Breast epithelium (tissue), 4 donors: ENCODE results near the gene CZIB. TPM values are rescaled to one million over a fixed set of nuclear protein-coding genes. Genes with fewer than 3 reads are reported as not detected.

ENCODE experiments used
- DNase-seq, 2 donors: peaks; one replicate each; pipeline ENCODE4 v3.0.0-alpha.2; 2019; ENCODE audit warnings: low spot score in 2 of 2
- H3K27ac ChIP-seq, 2 donors: fragments of 200-600 bp; sonication (generic) in 1 of 2; one replicate each; pipeline ENCODE4 v1.5.1; 2016 to 2019; ENCODE audit warnings: mild to moderate bottlenecking in 1 of 2
- H3K27me3 ChIP-seq, 2 donors: fragments of 200-600 bp; sonication (generic) in 1 of 2; one replicate each; pipeline versions ENCODE4 v1.5.1 to v1.6.0; 2017 to 2019; ENCODE audit warnings: control low read depth in 1 of 2, mild to moderate bottlenecking in 1 of 2
- H3K36me3 ChIP-seq: fragments of 200-600 bp; one replicate; pipeline ENCODE4 v1.5.1; 2019
- H3K4me1 ChIP-seq, 2 donors: fragments of 200-600 bp; sonication (generic); one replicate each; pipeline ENCODE4 v1.5.1; 2016 to 2019; ENCODE audit warnings: control low read depth in 1 of 2
- H3K4me3 ChIP-seq, 3 donors: fragments of 200-600 bp; sonication (generic); 1 replicate in 2 of 3; 2 replicates in 1 of 3; pipeline ENCODE4 v1.5.1; 2016 to 2019; ENCODE audit warnings: mild to moderate bottlenecking in 3 of 3, moderate library complexity in 2 of 3
- H3K9me3 ChIP-seq, 2 donors: fragments of 200-600 bp; sonication (generic) in 1 of 2; one replicate each; pipeline ENCODE4 v1.5.1; 2016 to 2019; ENCODE audit warnings: control low read depth in 1 of 2
- CTCF ChIP-seq, 3 donors: fragments of 450-650 bp; IDR thresholded peaks; one replicate each; pipeline ENCODE4 v1.5.1; 2016 to 2017; ENCODE audit warnings: antibody characterized with exemption in 3 of 3, mild to moderate bottlenecking in 3 of 3, moderate library complexity in 3 of 3
- POLR2A ChIP-seq: fragments of 450-650 bp; IDR thresholded peaks from one replicate; pipeline ENCODE4 v1.6.1; 2016; ENCODE audit warnings: antibody characterized with exemption, mild to moderate bottlenecking, moderate library complexity
- POLR2AphosphoS5 ChIP-seq, 3 donors: sonication (generic); formaldehyde crosslinking; IDR thresholded peaks; one replicate each; pipeline ENCODE4 v1.6.1; 2017; ENCODE audit warnings: antibody characterized with exemption in 3 of 3
- intact Hi-C: fragments of 100-400 bp; cut with DNase I; formaldehyde crosslinking; loops from one replicate; pipeline ENCODE4 v1.15.1; 2023; ENCODE audit warnings: low total_unique reads
- total RNA-seq, 3 donors: library from RNA; depleted of rRNA; stranded (reverse); fragments of >200 nt; gene quantifications; one replicate each; pipeline ENCODE4 v1.1.0, GENCODE V29; 2016

The CZIB gene
- total RNA-seq, 3 donors from 2014 or later: 60.6 to 69.8 (median 61.3) TPM

GRCh38 chr1:53250325-53250724 is 29.9 kb upstream of the CZIB start:
- no peaks in the 10 kb centered on the region for H3K36me3 ChIP-seq
- no peak for TF ChIP-seq POLR2A
- TF ChIP-seq POLR2AphosphoS5 (IDR thresholded peaks at IDR 0.05): no peak
- no peak for TF ChIP-seq CTCF (IDR thresholded peaks at IDR 0.05)
- no peak overlapping the region for H3K4me3 ChIP-seq
- H3K27ac ChIP-seq: no peak overlapping the region
- no peaks in the 10 kb centered on the region for H3K27me3 ChIP-seq
- H3K9me3 ChIP-seq: no peaks in the 10 kb centered on the region
- no peak for DNase-seq
- no peaks in the 10 kb centered on the region for H3K4me1 ChIP-seq
- intact Hi-C loops: no loop called here

- TF ChIP-seq CTCF (IDR thresholded peaks at IDR 0.05): no peak
- no peak for TF ChIP-seq POLR2AphosphoS5 (IDR thresholded peaks at IDR 0.05)
- TF ChIP-seq POLR2A: no peak
- no peak overlapping the region for H3K27ac ChIP-seq
- no peak overlapping the region for H3K4me3 ChIP-seq
- no peaks in the 10 kb centered on the region for H3K9me3 ChIP-seq
- H3K36me3 ChIP-seq: no peaks in the 10 kb centered on the region
- no peaks in the 10 kb centered on the region for H3K27me3 ChIP-seq
- no peak for DNase-seq
- intact Hi-C loops: no loop called here
- H3K4me1 ChIP-seq: no peaks in the 10 kb centered on the region
Observed at GRCh38 chr1:53249706-53250105, 29.3 kb upstream of the CZIB start.

- H3K4me1 ChIP-seq: no peaks in the 10 kb centered on the region
- no peak overlapping the region for H3K27ac ChIP-seq
- H3K27me3 ChIP-seq: no peaks in the 10 kb centered on the region
- intact Hi-C loops: no loop called here
- no peak overlapping the region for H3K4me3 ChIP-seq
- no peaks in the 10 kb centered on the region for H3K9me3 ChIP-seq
- no peaks in the 10 kb centered on the region for H3K36me3 ChIP-seq
- TF ChIP-seq CTCF (IDR thresholded peaks at IDR 0.05): no peak
- no peak for DNase-seq
Observed at GRCh38 chr1:53246261-53247134, 26.1 kb upstream of the CZIB start.

DNA sequence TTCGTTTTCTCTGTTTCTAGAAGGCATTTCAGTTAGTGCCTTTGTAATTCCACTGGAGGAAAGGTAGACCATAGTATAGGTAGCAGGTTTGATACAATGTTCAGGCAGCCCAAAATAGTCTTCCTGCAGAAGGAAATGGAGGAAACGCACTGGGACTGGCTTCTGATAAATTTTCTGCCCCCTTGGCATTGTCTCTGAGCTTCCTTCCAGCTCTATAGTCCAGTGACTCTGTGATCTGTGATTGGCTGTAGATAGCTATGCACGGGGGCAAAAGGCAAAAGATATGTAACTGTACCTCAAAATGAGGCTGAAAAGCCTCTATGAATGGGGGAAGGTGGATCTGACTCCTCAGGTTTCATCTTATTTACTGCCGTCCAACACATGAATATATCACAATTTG is 23.7 kb upstream of the CZIB start:
- intact Hi-C loops: no loop called here
- no peaks in the 10 kb centered on the region for H3K36me3 ChIP-seq
- no peak for TF ChIP-seq POLR2AphosphoS5 (IDR thresholded peaks at IDR 0.05)
- TF ChIP-seq CTCF (IDR thresholded peaks at IDR 0.05): no peak
- TF ChIP-seq POLR2A: no peak
- no peaks in the 10 kb centered on the region for H3K27me3 ChIP-seq
- H3K4me3 ChIP-seq: no peak overlapping the region
- DNase-seq: no peak
- H3K4me1 ChIP-seq: no peaks in the 10 kb centered on the region
- no peak overlapping the region for H3K27ac ChIP-seq
- H3K9me3 ChIP-seq: no peaks in the 10 kb centered on the region

DNA sequence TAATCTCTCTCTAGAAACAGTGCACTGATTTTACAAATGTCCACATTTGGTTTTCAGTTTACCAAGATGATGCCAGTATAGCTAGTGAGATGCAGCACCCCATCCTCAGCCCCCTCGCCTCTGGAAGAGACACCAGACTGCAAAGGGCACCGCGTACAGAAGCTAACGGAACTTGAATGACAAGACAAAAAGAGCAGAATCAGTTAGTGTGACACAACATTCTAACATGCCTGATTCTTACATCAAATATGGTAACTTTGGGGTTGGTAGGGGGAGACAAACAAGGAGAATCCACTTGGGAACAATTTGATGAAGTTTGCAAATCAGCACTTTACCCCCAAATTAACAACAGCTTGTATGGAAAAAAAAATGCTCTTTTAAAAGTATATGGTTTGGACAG is 21.9 kb upstream of the CZIB start:
- no peak overlapping the region for H3K27ac ChIP-seq
- no peak for DNase-seq
- H3K36me3 ChIP-seq: no peaks in the 10 kb centered on the region
- intact Hi-C loops: no loop called here
- H3K4me3 ChIP-seq: no peak overlapping the region
- TF ChIP-seq POLR2AphosphoS5 (IDR thresholded peaks at IDR 0.05): no peak
- TF ChIP-seq CTCF (IDR thresholded peaks at IDR 0.05): no peak
- no peak for TF ChIP-seq POLR2A
- H3K9me3 ChIP-seq: no peaks in the 10 kb centered on the region
- no peaks in the 10 kb centered on the region for H3K27me3 ChIP-seq
- H3K4me1 ChIP-seq: no peaks in the 10 kb centered on the region
